ENCODE measurements around the gene KRTCAP2.

Gene KRTCAP2

GRCh38 chr1:155133799-155134281 lies 39.3 kb downstream of the KRTCAP2 start:
- DNase-seq (ENCODE audit: low spot score) = no peak

DNA sequence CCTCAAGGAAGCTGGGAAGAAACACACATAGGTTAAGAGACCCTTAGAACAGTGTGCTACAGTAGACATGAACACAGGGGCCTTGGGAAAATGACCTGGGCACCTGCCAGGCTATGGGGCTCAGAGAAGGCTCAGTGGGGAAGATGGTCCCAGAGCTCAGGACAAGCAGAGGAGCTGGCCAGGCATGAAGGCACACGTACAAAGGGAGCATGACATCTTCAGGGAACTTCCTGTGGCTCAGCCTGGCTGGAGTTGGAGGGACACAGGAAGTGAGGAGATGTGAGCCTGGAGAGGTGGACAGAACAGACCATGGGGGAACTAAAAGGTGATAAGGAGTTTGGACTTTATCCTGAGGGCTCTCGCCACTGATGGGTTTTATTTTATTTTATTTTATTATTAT lies 41.2 kb downstream of the KRTCAP2 start:
- DNase-seq (ENCODE audit: low spot score) = no peak

GRCh38 chr1:155131285-155131684 lies 41.8 kb downstream of the KRTCAP2 start:
- DNase-seq (ENCODE audit: low spot score) = no peak

GRCh38 chr1:155130272-155131006 lies 42.7 kb downstream of the KRTCAP2 start:
- DNase-seq (ENCODE audit: low spot score) = no peak

- no peak for DNase-seq (ENCODE audit: low spot score)
These were observed 44.2 kb downstream of the KRTCAP2 start for GRCh38 chr1:155128755-155129473.

DNA sequence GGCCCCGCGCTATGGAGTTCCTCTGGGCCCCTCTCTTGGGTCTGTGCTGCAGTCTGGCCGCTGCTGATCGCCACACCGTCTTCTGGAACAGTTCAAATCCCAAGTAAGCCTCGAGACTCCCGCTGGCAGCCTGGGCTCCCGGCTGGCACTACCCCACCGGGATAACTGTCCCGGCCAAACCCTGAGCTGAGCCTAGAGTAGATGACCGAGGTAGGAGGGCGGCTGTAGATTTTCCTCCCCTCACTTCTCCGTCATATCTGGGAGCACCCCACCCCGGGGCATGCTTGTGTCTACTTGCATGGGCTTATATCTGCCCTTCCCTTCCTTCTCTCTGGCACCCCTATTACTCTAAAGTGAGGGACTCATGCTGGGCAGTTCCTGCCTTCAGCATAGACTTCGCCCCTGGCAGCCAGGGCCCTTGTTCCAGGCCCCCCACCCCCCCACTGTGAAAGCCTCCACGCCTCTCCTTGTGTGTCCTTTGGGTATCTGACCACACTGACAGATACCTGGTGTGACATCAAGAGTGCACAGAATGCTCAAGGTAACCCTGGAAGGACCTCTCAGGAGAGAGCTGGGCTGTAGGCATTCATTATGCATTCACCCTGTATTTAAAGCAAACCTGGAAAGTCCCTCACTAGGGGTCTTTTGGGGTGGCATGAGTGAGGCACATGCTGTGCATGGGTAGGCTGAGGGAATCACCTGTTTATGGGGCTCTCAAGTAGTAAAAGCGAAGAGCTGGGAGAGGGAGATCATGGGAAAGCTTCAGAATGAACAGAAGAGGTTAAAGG lies 44.9 kb downstream of the KRTCAP2 start:
- no peak for DNase-seq (ENCODE audit: low spot score)

DNA sequence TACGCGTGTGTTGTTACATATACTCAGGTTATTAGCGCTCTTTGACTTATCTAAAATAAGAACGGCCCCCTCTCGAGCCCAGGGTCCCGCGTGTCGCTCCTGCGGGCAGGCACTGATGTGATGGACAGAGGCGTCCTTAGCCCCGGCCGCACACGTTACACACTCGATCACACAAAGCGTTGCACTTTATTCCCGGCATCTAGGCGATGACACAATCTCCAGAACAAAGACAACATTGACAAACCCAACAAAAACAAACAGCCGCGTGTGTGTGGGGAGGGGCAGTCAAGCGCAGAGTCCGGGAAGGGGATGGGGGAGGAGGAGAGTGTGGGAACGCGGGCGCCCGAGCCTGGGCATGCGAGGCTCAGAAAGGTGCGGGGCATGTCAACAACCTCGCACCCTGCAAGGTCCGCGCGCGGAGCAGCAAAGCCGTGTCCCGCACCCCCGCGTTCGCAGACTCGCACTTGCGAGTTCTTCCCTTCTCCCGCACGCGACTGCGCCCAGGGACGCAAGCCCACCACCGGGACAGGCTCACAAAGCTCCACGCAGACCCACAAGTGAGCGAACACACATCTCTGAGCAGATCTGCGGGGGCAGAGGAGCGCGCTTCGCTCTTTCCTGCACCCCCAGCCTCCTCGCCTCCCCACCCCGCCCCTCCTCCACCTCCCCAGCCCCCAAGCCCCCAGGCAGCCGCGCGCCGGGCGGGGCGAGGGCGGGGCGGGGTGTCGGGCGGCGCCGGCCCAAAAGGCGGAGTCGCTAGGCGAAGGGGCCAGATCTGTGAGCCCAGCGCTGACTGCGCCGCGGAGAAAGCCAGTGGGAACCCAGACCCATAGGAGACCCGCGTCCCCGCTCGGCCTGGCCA lies 45.8 kb downstream of the KRTCAP2 start, which contains the start of gene EFNA1:
EFNA1 (plus strand) TSS at position 772 of the 862 bp plus-strand sequence. CDS start 102 bp downstream, outside the sequence.
- peak; percentile 70 for DNase-seq (ENCODE audit: low spot score)

DNA sequence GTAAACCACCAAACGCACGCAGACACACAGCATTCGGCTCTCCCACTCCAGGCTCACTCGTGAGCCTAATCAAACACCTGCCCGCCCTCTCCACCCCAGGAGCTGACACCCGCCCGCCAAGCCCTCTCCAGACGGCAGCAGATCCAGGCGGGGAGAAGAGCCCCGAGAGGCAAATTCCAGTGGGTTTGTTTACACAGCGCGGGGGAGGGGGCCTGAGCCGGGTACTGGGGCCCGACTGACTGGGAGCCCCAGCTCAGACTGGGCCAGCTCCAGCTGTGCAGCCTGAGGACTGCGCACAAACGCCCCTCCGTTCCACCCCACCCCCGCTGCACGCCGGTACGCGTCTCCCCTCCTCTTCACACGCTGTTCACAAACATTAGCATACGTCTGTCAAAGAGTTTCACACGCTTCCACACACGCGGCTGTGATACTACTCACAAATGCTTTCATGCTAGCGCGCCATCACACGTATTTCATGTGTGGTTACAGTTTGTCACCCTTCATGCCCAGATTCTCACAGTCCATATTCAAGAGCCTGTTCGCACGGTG lies 46.5 kb downstream of the KRTCAP2 start:
- no peak for DNase-seq (ENCODE audit: low spot score)

- DNase-seq (ENCODE audit: low spot score) = peak; percentile 46
These were observed 47.1 kb downstream of the KRTCAP2 start for GRCh38 chr1:155125946-155126555.

GRCh38 chr1:155125511-155125945 lies 47.6 kb downstream of the KRTCAP2 start:
- DNase-seq (ENCODE audit: low spot score) = no peak

GRCh38 chr1:155124503-155125463 lies 48.3 kb downstream of the KRTCAP2 start:
- DNase-seq (ENCODE audit: low spot score) = no peak

DNA sequence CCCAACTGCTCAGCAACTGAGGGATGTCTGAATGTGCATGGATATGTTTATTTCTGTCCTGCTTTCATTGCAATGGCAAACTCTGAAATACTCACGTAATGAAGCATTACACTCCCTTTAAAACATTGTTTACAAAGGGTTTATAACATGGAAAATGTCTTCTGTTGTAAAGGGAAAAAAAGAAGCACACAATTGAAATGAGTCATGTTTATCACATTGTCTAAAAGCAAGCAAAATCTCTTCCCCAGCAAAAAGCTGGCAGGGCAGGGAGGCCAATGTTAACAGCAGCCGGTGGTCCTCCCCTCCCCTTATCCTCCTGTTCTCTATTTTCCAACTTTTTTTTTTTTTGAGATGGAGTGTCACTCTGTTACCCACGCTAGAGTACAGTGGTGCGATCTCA lies 49.3 kb downstream of the KRTCAP2 start:
- no peak for DNase-seq (ENCODE audit: low spot score)

GRCh38 chr1:155122308-155122707 lies 50.8 kb downstream of the KRTCAP2 start:
- DNase-seq (ENCODE audit: low spot score) = no peak

- no peak for DNase-seq (ENCODE audit: low spot score)
These were observed 51.9 kb downstream of the KRTCAP2 start for GRCh38 chr1:155121249-155121648.

DNA sequence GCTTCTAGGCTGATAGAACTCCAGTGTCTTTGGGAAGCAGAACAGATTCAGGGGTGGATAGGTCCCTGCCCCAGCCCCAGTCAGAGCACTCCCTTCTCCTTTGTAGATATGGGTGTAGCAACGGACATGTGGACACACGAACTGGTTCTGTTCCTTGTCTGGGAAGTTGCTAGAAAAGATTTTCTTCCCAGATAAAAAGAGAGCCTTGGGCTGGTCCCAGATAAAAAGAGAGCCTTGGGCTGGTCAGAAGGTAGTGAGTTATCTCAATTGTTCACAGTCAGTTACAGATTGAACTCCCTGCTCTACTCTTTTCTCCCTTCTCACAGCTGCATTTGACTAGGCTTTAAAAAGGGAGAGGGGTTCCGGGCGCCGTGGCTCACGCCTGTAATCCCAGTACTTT lies 52.9 kb downstream of the KRTCAP2 start:
- no peak for DNase-seq (ENCODE audit: low spot score)

Measured in GM03348 (cell line).